Measurements from ENCODE around the gene INSIG1.

DNA sequence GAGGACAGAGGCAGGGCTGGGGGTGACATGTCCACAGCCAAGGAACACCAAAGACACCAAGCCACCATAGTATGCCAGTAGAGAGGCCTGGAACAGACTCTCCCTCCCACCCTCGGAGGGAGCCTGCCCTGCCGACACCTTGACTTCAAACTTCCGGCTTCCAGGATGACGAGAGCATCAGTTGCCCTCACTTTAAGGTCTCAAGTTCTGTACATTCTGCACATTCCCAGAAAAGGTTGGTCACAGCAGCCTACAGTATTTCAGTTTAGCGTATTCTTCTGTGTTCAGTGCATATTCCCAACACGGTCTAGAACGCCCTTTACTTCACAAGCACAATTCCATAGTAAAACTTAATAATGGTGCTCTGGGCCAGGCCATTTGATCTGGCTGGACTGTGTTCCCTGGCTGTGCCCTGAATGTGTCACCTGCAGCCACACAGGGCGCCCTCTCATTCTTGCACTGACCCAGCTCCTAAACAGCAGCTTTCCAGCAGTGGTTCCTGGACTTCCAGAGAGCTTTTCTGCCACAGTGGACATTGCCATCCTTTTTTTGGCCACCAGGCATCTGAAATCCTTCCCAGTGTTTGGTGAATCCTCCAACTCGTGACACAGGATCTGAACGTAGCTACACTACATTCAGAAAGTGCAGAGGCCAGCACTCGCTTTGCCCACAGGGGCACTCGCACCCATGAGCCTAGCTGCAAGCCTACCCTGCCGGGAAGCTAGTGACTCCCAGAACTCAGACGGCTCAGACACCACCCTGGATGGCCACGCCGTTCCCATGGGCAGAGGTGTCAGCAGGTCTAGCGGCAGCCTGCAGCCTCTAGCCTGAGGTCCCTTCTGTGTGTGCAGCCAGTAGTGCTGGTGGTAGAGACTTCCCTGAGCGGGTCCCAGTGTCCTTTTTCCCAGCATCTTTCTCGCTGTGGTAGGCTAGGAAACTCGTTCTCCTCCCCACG, 36.4 kb upstream of the INSIG1 start:
- TF ChIP-seq CTCF (conservative IDR thresholded peaks at IDR 0.05; ENCODE audit: low read depth, low read length): no peak
- no peak for TF ChIP-seq BHLHE40 (IDR thresholded peaks at IDR 0.05; ENCODE audit: low read depth, low read length)
- no peak for TF ChIP-seq POLR2A (IDR thresholded peaks at IDR 0.05; ENCODE audit: low read depth, low read length)
- TF ChIP-seq RFX5 (IDR thresholded peaks at IDR 0.05; ENCODE audit: low read depth, low read length): no peak

Measured in IMR-90 (cell line).